Endometrium (tissue), 2 donors: Measurements from ENCODE around the gene CLN3.
"Not testable (repeated sequence)": the region's sequence is repeated elsewhere in the genome, so short reads cannot be mapped to it uniquely, and the experiment has no call there.

ENCODE experiments used
- FAIRE-seq: peaks from 2 replicates; lab custom pipeline; 2012; peaks lifted over from hg19 to GRCh38; lab: Jason Lieb, UNC
- donor health status: control.
- donor health status: control.

The CLN3 gene

DNA sequence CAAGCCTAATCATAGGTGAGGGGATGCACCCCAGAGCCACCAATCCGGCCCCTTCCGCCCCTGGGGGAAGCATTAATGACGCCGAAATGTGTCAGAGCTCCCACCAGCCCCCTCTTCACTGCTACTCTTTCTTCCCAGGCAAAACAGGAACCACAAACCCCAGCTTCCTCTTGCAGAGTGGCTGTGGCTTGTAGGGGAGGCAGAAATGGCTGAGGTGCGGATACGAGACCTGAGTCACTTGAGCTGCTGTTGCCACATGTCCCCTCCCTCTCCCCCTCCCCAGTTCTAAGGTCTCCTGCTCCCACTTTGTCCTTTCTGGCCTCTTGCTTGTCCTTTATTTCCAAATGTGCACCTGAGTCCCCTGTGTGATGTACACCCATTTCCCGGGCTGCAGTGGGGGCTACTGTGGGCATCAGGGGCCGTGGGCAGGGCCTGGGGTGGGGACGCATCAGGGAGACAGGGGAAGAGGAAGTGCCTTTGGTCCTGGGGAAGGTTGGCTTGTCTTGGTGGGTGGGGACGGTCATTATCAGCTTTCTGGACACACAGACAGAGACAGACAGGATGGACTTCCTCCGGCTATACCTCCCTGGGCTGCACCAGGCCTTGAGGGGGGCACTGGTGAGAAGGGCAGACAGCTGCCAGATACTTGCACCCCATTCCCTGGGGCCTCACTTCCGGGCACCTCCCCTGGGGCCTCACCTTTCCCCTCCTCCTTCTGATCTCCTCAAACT, 2.4 kb upstream of the CLN3 start, which contains the start of gene APOBR:
Gene APOBR, plus strand, starts transcription at position 523 of the 731 bp plus-strand sequence. Its CDS starts 39 bp downstream, at position 562.
- FAIRE-seq: no peak

DNA sequence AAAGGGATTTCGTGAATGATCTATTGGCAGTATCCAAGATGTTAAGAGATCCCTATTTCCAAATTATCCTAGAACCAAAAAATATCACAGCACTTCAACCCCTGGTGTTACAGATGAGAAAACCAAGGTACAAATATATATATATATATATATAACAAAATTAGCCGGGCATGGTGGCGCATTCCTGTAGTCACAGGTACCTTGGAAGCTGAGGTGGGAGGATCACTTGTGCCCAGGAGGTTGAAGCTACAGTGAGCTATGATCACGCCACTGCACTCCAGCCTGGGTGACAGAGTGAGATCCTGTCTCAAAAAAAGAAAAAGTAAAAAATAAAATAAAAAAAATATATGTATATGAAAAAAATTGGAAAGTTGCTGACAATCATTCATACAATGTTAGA, 637 bp upstream of the CLN3 start:
- FAIRE-seq: no peak

DNA sequence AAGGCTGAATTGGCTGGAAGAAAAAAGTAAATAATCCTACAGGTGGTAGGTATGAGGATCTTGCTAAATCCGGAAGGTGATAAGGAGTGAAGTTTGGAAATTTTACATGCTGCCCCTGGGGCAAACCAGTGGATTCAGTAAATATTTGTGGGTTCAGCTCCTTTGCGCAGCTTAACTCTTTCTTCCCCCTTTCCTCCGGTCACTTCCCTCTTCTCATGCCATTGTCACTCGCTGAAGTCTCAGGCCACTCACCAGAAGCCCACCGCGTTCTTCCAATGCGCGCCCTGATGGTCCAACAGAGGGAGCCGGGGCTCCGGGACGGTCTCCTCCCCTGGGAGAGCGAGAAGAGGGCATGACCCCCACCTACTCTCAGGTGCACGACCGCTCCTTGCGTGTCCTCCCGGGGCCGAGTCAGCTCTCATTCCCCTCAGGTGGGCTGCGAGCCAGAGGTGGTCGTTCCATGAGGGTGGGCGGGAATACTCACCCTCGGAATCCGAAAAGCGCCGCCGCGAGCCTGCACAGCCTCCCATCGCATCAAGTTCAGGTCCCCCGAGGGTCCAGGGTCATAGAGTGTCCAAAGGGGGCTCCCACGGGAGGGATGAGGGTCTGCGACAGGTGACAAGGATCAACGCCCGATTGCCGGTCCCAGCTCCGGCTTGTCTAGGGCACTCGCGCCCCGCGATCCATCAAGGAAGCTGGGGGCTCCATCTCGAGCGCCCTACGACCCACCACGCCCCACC, 474 bp downstream of the CLN3 start:
- FAIRE-seq: no peak

DNA sequence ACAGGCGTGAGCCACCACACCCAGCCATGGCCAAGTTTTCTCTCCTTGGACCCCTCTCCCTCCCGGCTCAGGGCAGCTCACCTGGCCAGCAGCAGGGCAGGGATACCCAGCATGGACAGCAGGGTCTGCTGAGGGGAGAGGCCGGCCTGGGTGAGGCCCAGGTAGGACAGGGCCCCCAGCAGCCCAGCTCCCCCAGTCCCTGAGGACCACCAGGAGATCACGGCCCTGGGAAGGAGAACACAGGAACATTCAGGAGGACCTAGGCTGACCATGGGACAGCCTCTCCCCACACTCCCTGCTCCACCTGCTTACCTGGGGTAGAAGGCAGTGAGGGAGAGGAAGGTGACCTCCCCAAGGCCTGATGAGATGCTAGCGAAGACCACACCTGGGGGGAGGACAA, 5.6 kb downstream of the CLN3 start:
- FAIRE-seq: no peak

DNA sequence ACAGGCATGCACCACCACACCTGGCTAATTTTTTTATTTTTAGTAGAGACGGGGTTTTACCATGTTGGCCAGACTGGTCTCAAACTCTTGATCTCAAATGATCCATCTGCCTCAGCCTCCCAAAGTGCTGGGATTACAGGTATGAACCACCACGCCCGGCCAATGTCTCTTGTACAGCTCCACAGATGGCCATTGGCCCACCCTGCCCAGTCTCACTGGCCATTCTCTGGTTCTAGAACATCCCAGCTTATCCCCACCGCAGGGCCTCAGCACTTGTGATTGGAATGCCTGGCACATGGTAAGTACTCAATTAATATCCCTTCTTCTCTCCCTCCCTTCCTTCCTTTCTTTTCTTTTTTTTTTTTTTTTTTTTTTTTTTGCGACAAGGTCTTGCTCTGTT, 8.5 kb downstream of the CLN3 start:
- not testable (repeated sequence) for FAIRE-seq

DNA sequence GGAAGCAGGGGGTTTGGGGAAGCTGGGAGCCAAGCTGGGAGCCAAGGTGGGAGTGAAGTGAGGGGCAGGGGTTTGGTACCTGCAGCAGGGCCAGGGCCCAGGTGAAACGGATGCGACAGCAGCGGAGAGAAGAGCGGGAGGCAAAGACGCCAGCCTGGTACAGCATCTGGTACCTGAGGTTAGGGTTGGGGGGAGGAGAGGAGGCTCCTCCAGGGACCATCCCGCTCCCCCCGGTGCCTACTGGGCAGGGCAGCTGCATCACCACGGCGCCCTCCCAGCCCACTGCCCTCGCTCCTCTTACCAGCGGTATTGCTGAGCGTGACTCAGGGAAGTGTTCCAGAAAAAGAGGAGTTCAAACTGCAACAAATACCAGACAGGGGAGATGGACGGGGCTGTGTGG, 9.8 kb downstream of the CLN3 start:
- no peak for FAIRE-seq

DNA sequence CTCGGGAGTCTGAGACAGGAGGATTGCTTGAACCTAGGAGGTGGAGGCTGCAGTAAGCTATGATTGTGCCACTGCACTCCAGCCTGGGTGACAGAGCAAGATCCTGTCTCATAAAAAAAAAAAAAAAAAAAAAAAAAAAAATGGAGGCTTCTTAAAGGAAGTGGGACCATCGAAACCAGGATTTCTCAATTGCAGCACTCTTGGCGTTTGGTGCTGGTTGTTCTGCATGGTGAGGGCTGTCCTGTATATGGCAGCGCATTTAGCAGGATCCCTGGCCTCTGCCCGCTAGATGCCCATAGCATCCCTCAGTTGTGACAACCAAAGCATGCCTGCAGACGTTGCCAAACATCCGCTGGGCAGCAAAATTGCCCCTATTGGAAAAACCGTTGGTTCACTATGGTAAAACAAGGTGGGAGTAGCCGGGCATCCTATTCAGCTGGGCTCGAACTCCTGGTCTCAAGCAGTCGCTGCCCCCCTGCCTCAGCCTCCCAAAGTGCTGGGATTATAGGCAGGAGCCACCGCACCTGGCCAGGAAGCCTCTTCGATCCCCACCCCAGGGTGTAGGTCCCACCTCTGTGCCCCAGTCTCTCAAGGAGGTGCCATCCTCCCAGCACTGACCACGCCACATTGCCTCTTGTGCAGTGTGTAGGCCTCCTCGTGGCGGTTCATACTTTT, 13.2 kb downstream of the CLN3 start:
- no peak for FAIRE-seq

DNA sequence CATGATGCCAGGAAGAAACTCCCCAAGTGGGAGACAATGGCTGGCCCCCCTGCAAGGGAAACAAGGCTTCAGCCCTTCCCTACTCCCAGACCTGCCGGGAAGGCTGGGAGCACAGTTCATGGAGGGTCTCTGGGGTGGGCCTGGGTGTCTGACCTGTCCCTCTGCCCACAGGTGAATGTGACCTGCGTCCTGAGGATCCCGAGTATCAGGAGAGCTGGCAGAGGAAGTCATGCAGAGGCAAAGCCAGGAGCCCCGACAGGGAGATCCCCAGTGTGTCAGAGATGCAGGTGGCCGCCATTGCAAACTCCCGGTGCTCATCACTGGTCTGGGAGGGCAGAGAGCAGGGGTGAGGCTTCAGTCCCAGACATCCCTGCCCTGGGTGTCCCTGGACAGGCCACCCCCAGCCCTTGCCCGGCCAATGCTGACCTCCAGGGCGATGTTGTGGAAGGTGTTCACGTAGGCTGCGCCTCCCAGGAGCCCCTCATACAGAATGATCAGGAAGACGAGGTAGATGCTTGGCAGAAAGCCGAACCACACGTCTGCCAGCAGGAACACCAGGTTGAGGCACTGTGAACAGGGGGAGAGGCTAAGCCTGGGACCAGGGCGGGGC, 14.5 kb downstream of the CLN3 start:
- no peak for FAIRE-seq

DNA sequence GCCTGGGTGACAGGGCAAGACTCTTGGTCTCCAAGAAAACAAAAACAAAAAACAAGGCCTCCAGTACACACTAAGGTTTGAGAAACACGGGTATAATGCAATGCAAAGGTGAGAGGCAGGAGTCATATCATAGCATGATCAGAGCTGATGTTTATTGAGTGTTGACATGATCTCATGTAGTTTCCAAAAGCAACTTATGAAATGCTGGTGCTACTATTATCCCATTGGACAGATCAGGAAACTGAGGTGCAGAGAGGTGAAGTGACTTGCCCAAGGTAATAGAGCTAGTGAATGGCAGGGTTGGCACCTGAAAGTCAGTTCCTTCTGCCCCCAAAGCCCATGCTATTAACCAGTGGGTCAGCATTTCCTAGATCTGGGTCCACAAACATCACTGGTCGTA, 16.7 kb downstream of the CLN3 start:
- no peak for FAIRE-seq

DNA sequence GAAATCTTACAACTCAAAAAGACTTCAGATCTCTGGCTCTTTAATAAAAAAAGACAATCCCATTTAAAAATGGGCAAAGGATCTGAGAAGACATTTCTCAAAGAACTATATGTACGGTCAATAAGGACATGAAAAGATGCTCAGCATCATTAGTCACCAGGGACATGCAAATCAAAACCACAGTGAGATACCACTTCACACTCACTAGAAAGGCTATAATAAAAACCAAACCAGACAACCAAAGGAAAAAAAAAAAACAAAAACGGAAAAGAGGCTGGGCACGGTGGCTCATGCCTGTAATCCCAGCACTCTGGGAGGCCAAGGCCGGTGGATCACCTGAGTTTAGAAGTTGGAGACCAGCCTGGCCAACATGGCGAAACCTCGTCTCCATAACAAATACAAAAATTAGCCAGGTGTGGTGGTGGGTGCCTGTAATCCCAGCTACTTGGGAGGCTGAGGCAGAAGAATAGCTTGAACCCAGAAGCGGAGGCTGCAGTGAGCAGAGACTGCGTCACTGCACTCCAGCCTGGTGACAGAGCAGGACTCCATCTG, 18.1 kb downstream of the CLN3 start:
- FAIRE-seq: no peak

DNA sequence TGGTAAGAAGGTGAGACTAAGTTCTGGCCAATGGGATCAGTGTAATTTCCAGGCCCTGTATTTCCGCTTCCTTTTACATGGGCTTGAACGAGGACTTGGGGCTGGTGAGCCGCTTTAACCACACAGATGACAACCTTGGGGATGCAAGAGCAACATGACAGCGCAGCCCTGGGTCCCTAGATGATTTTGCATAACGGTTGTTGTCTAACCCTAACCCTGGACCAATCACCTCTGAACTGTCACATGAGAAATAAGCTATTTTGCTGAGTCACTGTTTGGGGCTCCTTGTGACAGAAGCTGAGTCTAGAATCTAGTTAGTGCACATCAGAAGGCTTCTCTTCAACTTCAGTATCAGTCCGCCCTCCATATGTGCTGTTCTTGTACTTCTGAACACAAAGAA, 44.8 kb downstream of the CLN3 start:
- not testable (repeated sequence) for FAIRE-seq

DNA sequence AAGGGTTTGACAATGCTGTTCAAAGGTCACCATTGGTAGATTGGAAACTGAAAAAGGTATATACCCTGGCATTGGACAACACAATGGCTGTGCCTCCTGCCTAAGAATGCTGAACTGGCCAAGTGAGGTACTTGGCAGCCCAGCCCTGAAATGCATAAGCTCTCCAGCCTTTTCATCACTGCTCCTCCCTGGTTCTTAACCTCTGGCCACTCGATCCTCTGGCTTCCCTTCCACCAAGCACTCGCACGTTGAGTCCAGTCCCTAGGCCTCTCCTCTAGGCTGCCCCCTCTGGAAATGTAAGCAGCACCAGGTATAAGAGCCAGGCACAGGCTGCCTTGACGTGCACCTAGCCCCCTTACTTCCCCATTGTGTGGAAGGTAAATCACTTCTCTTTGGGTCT, 45.5 kb downstream of the CLN3 start:
- not testable (repeated sequence) for FAIRE-seq

DNA sequence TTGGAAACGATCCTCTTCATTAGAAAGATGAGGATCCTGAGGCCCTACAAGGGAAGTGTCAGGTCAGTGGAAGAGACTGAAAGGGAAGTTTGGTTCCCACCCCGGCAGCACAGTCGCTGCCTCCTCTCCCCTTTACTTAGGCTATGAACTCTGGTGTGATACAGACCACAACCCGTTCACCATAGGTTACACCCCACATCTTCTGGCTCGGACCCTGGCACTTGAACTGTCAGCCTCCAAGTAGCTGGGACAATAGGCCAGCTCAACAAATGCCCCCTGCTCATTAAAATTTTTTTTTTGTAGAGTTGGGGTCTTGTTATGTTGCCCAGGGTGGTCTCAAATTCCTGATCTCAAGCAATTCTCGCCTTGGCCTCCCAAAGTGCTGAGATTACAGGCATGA, 47.9 kb downstream of the CLN3 start:
- FAIRE-seq: not testable (repeated sequence)

DNA sequence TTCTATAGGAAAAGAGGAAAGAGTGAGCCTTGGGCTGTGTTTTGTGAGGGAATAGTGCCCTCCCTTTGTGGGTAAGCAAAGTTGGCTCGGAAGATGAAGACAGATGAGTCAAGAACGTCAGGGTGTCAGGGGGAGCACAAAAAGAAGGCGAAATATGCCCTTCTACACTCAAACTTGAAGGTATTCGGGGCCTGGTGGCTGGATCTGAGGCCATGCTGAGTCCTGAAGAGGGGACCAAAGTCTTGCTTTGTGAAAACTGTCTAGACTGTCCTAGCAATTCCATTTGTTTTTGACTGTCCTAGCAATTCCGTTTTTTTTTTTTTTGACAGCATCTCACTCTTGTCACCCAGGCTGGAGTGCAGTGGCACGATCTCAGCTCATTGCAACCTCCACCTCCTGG, 53.0 kb downstream of the CLN3 start:
- FAIRE-seq: not testable (repeated sequence)

DNA sequence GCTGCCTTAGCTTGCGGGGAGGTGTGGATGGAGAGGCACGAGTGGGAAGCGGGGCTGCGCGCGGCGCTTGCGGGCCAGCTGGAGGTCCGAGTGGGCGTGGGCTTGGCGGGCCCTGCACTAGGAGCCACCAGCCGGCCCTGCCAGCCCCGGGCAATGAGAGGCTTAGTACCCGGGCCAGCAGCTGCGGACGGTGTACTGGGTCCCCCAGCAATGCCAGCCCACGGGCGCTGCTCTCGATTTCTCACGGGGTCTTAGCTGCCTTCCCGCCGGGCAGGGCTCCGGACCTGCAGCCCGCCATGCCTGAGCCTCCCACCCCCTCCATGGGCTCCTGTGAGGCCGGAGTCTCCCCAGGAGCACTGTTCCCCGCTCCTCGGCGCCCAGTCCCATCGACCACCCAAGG, 56.5 kb downstream of the CLN3 start:
- not testable (repeated sequence) for FAIRE-seq
